K562 (cell line): ENCODE data around the gene AASDH. TPM values are rescaled to one million over a fixed set of nuclear protein-coding genes. Genes with fewer than 3 reads are reported as not detected.

Experiments
- ATAC-seq: fragments of 200-7000 bp; cut with Tn5 transposase; 3 replicates; pipeline ENCODE4 v1.9.1; 2020; ENCODE audit warnings: moderate library complexity
- BruUV-seq: library from RNA; stranded (reverse); fragments of 400-500 nt; replicated peaks from 2 replicates; lab custom pipeline; 2021; lab: Mats Ljungman, UMichigan
- CTCF ChIA-PET: fragments of 300-600 bp; formaldehyde crosslinking; extraction: SDS; loops from one replicate; lab custom pipeline; 2021; ENCODE audit warnings: low intra/inter-chr PET ratio; lab: Yijun Ruan, JAX
- POLR2A ChIA-PET: fragments of 300-600, 350-650 bp; sonication (Branson Sonifier 250); formaldehyde crosslinking; extraction: SDS; loops from one replicate; lab custom pipeline; 2021; ENCODE audit warnings: antibody characterized with exemption, inconsistent platforms; lab: Yijun Ruan, JAX
- DNase-seq, 4 experiments: peaks; one replicate each; pipeline versions ENCODE4 v3.0.0 to v3.0.0-alpha.2; 2011 to 2018; ENCODE audit warnings: low spot score in 3 of 4, mixed read lengths in 3 of 4; ENCODE audit errors: extremely low read depth in 1 of 4
- FAIRE-seq: peaks from 2 replicates; lab custom pipeline; 2011; peaks lifted over from hg19 to GRCh38; lab: Jason Lieb, UNC
- H2AFZ ChIP-seq: 2 replicates; pipeline ENCODE4 v1.6.0; 2011; ENCODE audit warnings: low read depth, low read length, control low read depth, inconsistent platforms
- H3K27ac ChIP-seq: fragments of 200-600 bp; 3 replicates; pipeline ENCODE4 v1.8.0; 2011; ENCODE audit warnings: low read depth, mild to moderate bottlenecking, control low read depth, inconsistent platforms, low read length, moderate library complexity, mixed read lengths; ENCODE audit errors: extremely low read depth
- H3K27me3 ChIP-seq, 2 experiments: fragments of 300-600 bp in 1 of 2; 2 replicates in 1 of 2; 3 replicates in 1 of 2; pipeline versions ENCODE4 v1.6.0 to v1.8.0; 2011; ENCODE audit warnings: inconsistent platforms in 2 of 2, low read length in 2 of 2, mild to moderate bottlenecking in 1 of 2, mixed read lengths in 1 of 2, moderate library complexity in 1 of 2; ENCODE audit not compliant: control insufficient read depth in 2 of 2, insufficient read depth in 2 of 2
- H3K36me3 ChIP-seq: fragments of 300-600 bp; 3 replicates; pipeline ENCODE4 v1.8.0; 2011; ENCODE audit warnings: mild to moderate bottlenecking, low read length, inconsistent platforms; ENCODE audit not compliant: control insufficient read depth, insufficient read depth
- H3K4me1 ChIP-seq, 2 experiments: fragments of 200-600 bp in 1 of 2; replicated peaks in 1 of 2; 2 replicates in 1 of 2; 3 replicates in 1 of 2; pipeline versions ENCODE4 v1.5.1 to v1.8.0; 2011; ENCODE audit warnings: inconsistent platforms in 2 of 2, low read length in 2 of 2, mild to moderate bottlenecking in 1 of 2, mixed read lengths in 1 of 2, moderate library complexity in 1 of 2; ENCODE audit not compliant: control insufficient read depth in 2 of 2, insufficient read depth in 2 of 2
- H3K4me2 ChIP-seq: 2 replicates; pipeline ENCODE4 v1.6.1; 2011; ENCODE audit warnings: low read length, control low read depth, inconsistent platforms, mixed read lengths; ENCODE audit not compliant: insufficient read depth
- H3K4me3 ChIP-seq: fragments of 200-600 bp; sonication (generic), shearing (Covaris generic); 2 replicates; pipeline ENCODE4 v1.5.1; 2016; ENCODE audit warnings: control low read depth, inconsistent platforms
- H3K79me2 ChIP-seq: fragments of 200-600 bp; 3 replicates; pipeline ENCODE4 v1.8.0; 2011; ENCODE audit warnings: low read length, inconsistent platforms; ENCODE audit not compliant: control insufficient read depth, insufficient read depth
- H3K9ac ChIP-seq, 2 experiments: 2 replicates each; pipeline versions ENCODE4 v1.6.0 to v1.6.1; 2011; ENCODE audit warnings: low read depth in 2 of 2, low read length in 2 of 2, control low read depth in 1 of 2, inconsistent platforms in 1 of 2, mild to moderate bottlenecking in 1 of 2, mixed read lengths in 1 of 2; ENCODE audit not compliant: insufficient read depth in 1 of 2
- H3K9me1 ChIP-seq: one replicate; pipeline ENCODE4 v1.6.0; 2011; ENCODE audit warnings: inconsistent platforms, mild to moderate bottlenecking, low read length, moderate library complexity; ENCODE audit not compliant: control insufficient read depth, insufficient read depth
- H3K9me3 ChIP-seq: replicated peaks from 2 replicates; pipeline ENCODE4 v1.5.1; 2011; ENCODE audit warnings: low read depth, low read length, inconsistent platforms; ENCODE audit not compliant: control insufficient read depth, insufficient read depth
- H4K20me1 ChIP-seq: replicated peaks from 2 replicates; pipeline ENCODE4 v1.6.1; 2011; ENCODE audit warnings: low read length, inconsistent platforms, mixed read lengths; ENCODE audit not compliant: control insufficient read depth, insufficient read depth
- CAMTA2 ChIP-seq: fragments of 250-450 bp; sonication (Bioruptor Pico); conservative IDR thresholded peaks from 2 replicates; pipeline ENCODE4 v1.5.1; 2022
- DEAF1 ChIP-seq: fragments of 450-650 bp; formaldehyde crosslinking; IDR thresholded peaks from 2 replicates; pipeline ENCODE4 v1.4.0; 2020; ENCODE audit warnings: mild to moderate bottlenecking, moderate library complexity
- POLR2A ChIP-seq: fragments of 450-650 bp; conservative IDR thresholded peaks from 2 replicates; pipeline ENCODE4 v1.6.1; 2016
- RAD21 ChIP-seq, 2 experiments: fragments of 250-450 bp in 1 of 2; fragments of 450-650 bp in 1 of 2; sonication (Bioruptor Pico) in 1 of 2; formaldehyde crosslinking in 1 of 2; IDR thresholded peaks in 1 of 2; conservative IDR thresholded peaks in 1 of 2; 2 replicates each; pipeline versions ENCODE4 v1.4.0 to v1.8.0; 2020 to 2022; ENCODE audit warnings: mild to moderate bottlenecking in 2 of 2, moderate library complexity in 1 of 2
- RBM14 ChIP-seq: fragments of 200-400 bp; formaldehyde crosslinking; IDR thresholded peaks from 2 replicates; pipeline ENCODE4 v1.6.1; 2018; ENCODE audit warnings: low read depth, mild to moderate bottlenecking, low read length, moderate library complexity, borderline replicate concordance; ENCODE audit not compliant: insufficient read depth
- RCOR1 ChIP-seq, 2 experiments: IDR thresholded peaks; 2 replicates each; pipeline ENCODE4 v1.6.1; 2012; ENCODE audit warnings: low read depth in 2 of 2, low read length in 2 of 2, borderline replicate concordance in 1 of 2, improper control_type of control experiment in 1 of 2
- SLC30A9 ChIP-seq: fragments of 250-450 bp; sonication (Bioruptor Pico); IDR thresholded peaks from 2 replicates; pipeline ENCODE4 v1.8.0; 2022; ENCODE audit warnings: mild to moderate bottlenecking, moderate library complexity
- SMC3 ChIP-seq: conservative IDR thresholded peaks from 2 replicates; pipeline ENCODE4 v1.6.1; 2011; ENCODE audit warnings: low read depth, low read length, improper control_type of control experiment; ENCODE audit not compliant: insufficient read depth
- STAG1 ChIP-seq: sonication (generic); formaldehyde crosslinking; IDR thresholded peaks from 2 replicates; pipeline ENCODE4 v1.5.0; 2020; ENCODE audit warnings: missing genetic modification reagents, borderline replicate concordance
- USF2 ChIP-seq: sonication (generic); formaldehyde crosslinking; IDR thresholded peaks from 2 replicates; pipeline ENCODE4 v1.5.0; 2020; ENCODE audit warnings: missing genetic modification reagents
- ZNF316 ChIP-seq: fragments of 450-650 bp; IDR thresholded peaks from 2 replicates; pipeline ENCODE4 v1.6.1; 2016
- ZNF384 ChIP-seq: IDR thresholded peaks from 2 replicates; pipeline ENCODE4 v1.6.1; 2012; ENCODE audit warnings: low read depth, low read length, improper control_type of control experiment
- WGBS: fragments of 100-300 bp; shearing (Covaris generic); methylation state at CpG from one replicate; pipeline ENCODE4 v1.1.6; 2016; ENCODE audit warnings: low coverage, mixed read lengths; ENCODE audit not compliant: insufficient coverage; ENCODE audit errors: missing lambda C conversion rate; 5-methylcytosine and 5-hydroxymethylcytosine counted together
- in situ Hi-C: fragments of 300-500 bp; cut with MboI; formaldehyde crosslinking; loops from 4 replicates; pipeline ENCODE4 v1.15.0; 2018; ENCODE audit warnings: inconsistent platforms, mixed read lengths
- intact Hi-C: fragments of 100-400 bp; cut with micrococcal nuclease; formaldehyde crosslinking; loops from 2 replicates; pipeline ENCODE4 v1.14.2; 2022
- polyA plus RNA-seq, 8 experiments: library from polyadenylated mRNA; depleted of rRNA in 4 of 8; stranded (reverse) in 5 of 8; unstranded in 3 of 8; fragments of >200 nt; fragmentation: Nextera tagmentation in 2 of 8; fragmentation: Illumina TruSeq in 1 of 8; extraction: Ambion mirVana in 2 of 8; extraction: Trizol in 1 of 8; gene quantifications; 2 replicates each; pipeline versions ENCODE4 v1.2.1 to v1.2.3, GENCODE V29; 2011 to 2014; ENCODE audit warnings: inconsistent platforms in 1 of 8, missing spikeins in 1 of 8
- total RNA-seq, 7 experiments: library from RNA; depleted of rRNA in 6 of 7; stranded (reverse); fragments of >200 nt in 6 of 7; fragmentation: Illumina TruSeq in 2 of 7; extraction: Trizol in 2 of 7; gene quantifications; 2 replicates each; pipeline versions ENCODE4 v1.2.1 to v1.2.3, GENCODE V29; 2011 to 2021; ENCODE audit warnings: low replicate concordance in 1 of 7
- TF ChIP-seq, protein P1 (sequence below), 3 experiments: IDR thresholded peaks in 2 of 3; conservative IDR thresholded peaks in 1 of 3; 2 replicates each; pipeline ENCODE4 v1.5.1; 2011 to 2012; ENCODE audit warnings: low read length in 3 of 3, mild to moderate bottlenecking in 3 of 3, control low read depth in 2 of 3, improper control_type of control experiment in 1 of 3, inconsistent platforms in 1 of 3, low read depth in 1 of 3, mixed read lengths in 1 of 3, moderate library complexity in 1 of 3; ENCODE audit not compliant: insufficient read depth in 2 of 3

AASDH gene
- total and polyA plus RNA-seq, 9 of the 15 experiments (the other 6 are each of a cell fraction or from before 2014, with no cell fraction given) = 8.6 to 29.7 (median 13.7) TPM

DNA sequence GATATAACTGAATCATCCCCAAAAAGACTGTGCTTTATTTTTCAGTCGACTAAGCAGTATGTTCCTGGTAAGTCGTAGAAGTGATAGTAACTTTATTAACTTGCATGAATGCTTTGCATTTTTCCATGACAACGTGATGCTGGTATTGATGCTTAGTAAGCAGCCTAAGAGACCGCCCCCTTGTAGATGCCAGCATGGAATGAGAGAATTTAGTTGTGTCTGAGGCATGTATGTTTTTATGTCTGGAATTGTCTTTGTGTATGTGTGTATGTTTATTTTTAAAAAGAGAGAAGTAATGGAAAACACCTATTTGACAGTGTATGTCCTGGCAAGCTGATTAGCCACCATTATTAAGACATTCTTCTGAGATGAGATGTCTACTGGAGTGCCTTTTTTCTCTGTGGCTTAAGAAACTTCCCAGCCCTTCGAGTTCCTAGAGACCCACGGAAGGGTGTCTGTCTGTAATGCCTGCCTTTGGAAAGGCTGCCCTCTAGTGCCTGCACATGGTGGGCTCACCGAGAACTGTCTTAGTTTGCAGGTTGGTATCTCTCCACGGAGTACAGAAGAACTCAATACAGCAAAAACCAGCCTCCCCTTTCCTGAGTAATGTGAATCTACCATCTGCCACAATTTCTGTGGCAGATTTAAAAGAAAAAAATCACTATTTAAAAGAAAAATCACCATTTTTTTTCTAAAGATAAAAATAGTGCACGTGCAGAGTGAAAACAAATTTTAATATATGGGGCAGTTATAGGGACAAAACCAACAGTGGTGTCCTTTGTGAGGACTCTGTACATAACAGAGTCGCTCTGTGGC is 85.9 kb downstream of the AASDH start:
- no peaks in the 10 kb centered on the region for H3K9me3 ChIP-seq
- BruUV-seq = no TSS peak
- H3K9ac ChIP-seq = no peak overlapping the region
- peak overlapping the region; percentile 49 for H2AFZ ChIP-seq
- ATAC-seq = peak; percentile 99
- H3K9me1 ChIP-seq = no peaks in the 10 kb centered on the region
- H3K36me3 ChIP-seq = no peaks in the 10 kb centered on the region
- H3K4me1 ChIP-seq = no peaks in the 10 kb centered on the region; a peak in 1 of 5 replicates
- intact Hi-C loops (loop anchor here (1.0 to 10.0 kb wide), 4 partner anchors 187 to 559 kb away; partner anchors contain the start of gene CEP135), in situ Hi-C loops (no loop called here)
- peaks cover 20 to 43% of the 10 kb centered on the region in 2 experiments; a peak in 4 of 5 replicates for H3K27me3 ChIP-seq
- WGBS = 7% methylated on average over 10 of the region's 10 CpGs
- FAIRE-seq = peak; percentile 97
- no peaks in the 10 kb centered on the region for H4K20me1 ChIP-seq
- ChIA-PET POLR2A (no interaction called here), CTCF (interaction anchor here (0.7 to 1.9 kb wide), 4 partner anchors 147 to 1330 kb away, joined by 3 to 7 read pairs (median 4); no protein-coding TSS in a partner anchor)
- no peak overlapping the region for H3K27ac ChIP-seq
- peak; percentile 64 to 81 (median 66) for DNase-seq
- peak overlapping the region; percentile 9 for H3K4me2 ChIP-seq
- H3K79me2 ChIP-seq = no peaks in the 10 kb centered on the region
- H3K4me3 ChIP-seq = no peak overlapping the region
- TF ChIP-seq POLR2A (no peak), CAMTA2 (CRISPR knock-in tag) (no peak), RAD21 (CRISPR knock-in tag; conservative IDR thresholded peaks at IDR 0.05 in 1 of 2, IDR thresholded peaks at IDR 0.05 in 1 of 2) (peak; percentile 88 to 91), ZNF384 (0 out of 2 replicates have a peak, but pooled peaks have one; percentile 30), RBM14 (no peak), ZNF316 (peak; percentile 45; the same call in 1 of the 2 replicates), USF2 (CRISPR knock-in tag) (no peak), SLC30A9 (CRISPR knock-in tag) (no peak), STAG1 (CRISPR knock-in tag) (peak; percentile 79; the same call in 1 of the 2 replicates), SMC3 (peak; percentile 71), DEAF1 (CRISPR knock-in tag) (peak; percentile 85), RCOR1 (IDR thresholded peaks at IDR 0.05; ENCODE audit: borderline replicate concordance in 1 of 2, low read depth in 2 of 2, low read length in 2 of 2) (0 out of 4 replicates have a peak, but pooled peaks of 1 of the 2 experiments have one; percentile 13)
- TF ChIP-seq, protein P1, sequence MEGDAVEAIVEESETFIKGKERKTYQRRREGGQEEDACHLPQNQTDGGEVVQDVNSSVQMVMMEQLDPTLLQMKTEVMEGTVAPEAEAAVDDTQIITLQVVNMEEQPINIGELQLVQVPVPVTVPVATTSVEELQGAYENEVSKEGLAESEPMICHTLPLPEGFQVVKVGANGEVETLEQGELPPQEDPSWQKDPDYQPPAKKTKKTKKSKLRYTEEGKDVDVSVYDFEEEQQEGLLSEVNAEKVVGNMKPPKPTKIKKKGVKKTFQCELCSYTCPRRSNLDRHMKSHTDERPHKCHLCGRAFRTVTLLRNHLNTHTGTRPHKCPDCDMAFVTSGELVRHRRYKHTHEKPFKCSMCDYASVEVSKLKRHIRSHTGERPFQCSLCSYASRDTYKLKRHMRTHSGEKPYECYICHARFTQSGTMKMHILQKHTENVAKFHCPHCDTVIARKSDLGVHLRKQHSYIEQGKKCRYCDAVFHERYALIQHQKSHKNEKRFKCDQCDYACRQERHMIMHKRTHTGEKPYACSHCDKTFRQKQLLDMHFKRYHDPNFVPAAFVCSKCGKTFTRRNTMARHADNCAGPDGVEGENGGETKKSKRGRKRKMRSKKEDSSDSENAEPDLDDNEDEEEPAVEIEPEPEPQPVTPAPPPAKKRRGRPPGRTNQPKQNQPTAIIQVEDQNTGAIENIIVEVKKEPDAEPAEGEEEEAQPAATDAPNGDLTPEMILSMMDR (IDR thresholded peaks at IDR 0.05 in 2 of 3, conservative IDR thresholded peaks at IDR 0.05 in 1 of 3; ENCODE audit: insufficient read depth in 2 of 3, low read depth in 1 of 3, low read length in 3 of 3) = peak; percentile 85 to 90 (median 89)
